Stomach smooth muscle (tissue), 2 donors: ENCODE results near the gene CAGE1.
"Not testable (repeated sequence)": the region's sequence is repeated elsewhere in the genome, so short reads cannot be mapped to it uniquely, and the experiment has no call there.

ENCODE experiments used
- H3K27ac ChIP-seq: one replicate; pipeline ENCODE4 v1.7.0; 2013; ENCODE audit warnings: mild to moderate bottlenecking, low read length, inconsistent platforms
- H3K27me3 ChIP-seq, 2 donors: one replicate each; pipeline ENCODE4 v1.7.0; 2013; ENCODE audit warnings: low read length in 2 of 2; ENCODE audit not compliant: insufficient read depth in 2 of 2, control insufficient read depth in 1 of 2
- H3K36me3 ChIP-seq, 2 donors: one replicate each; pipeline ENCODE4 v1.7.0; 2013; ENCODE audit warnings: low read length in 2 of 2; ENCODE audit not compliant: control insufficient read depth in 2 of 2, insufficient read depth in 2 of 2
- H3K4me1 ChIP-seq: one replicate; pipeline ENCODE4 v1.7.0; 2013; ENCODE audit warnings: low read length; ENCODE audit not compliant: control insufficient read depth, insufficient read depth
- H3K4me3 ChIP-seq, 2 donors: one replicate each; pipeline ENCODE4 v1.7.0; 2013; ENCODE audit warnings: low read length in 2 of 2
- H3K9ac ChIP-seq, 2 donors: one replicate each; pipeline ENCODE4 v1.7.0; 2013; ENCODE audit warnings: low read length in 2 of 2, mild to moderate bottlenecking in 1 of 2
- H3K9me3 ChIP-seq, 2 donors: one replicate each; pipeline ENCODE4 v1.7.0; 2013; ENCODE audit warnings: low read length in 2 of 2; ENCODE audit not compliant: control insufficient read depth in 2 of 2
- donor health status: healthy.
- donor health status: Pancreatic carcinoma.

The CAGE1 gene

GRCh38 chr6:7377961-7378360 is 11.6 kb downstream of the CAGE1 start:
- Histone ChIP-seq H3K9ac (no peak overlapping the region), H3K27me3 (no peaks in the 10 kb centered on the region), H3K36me3 (no peaks in the 10 kb centered on the region), H3K4me3 (no peak overlapping the region), H3K27ac (no peak overlapping the region), H3K9me3 (no peaks in the 10 kb centered on the region), H3K4me1 (no peaks in the 10 kb centered on the region)

GRCh38 chr6:7373739-7374138 is 15.8 kb downstream of the CAGE1 start:
- H3K27me3 ChIP-seq: no peaks in the 10 kb centered on the region
- H3K36me3 ChIP-seq: no peaks in the 10 kb centered on the region
- no peak overlapping the region for H3K27ac ChIP-seq
- H3K4me3 ChIP-seq: no peak overlapping the region
- H3K4me1 ChIP-seq: no peaks in the 10 kb centered on the region
- H3K9me3 ChIP-seq: no peaks in the 10 kb centered on the region
- no peak overlapping the region for H3K9ac ChIP-seq

- no peaks in the 10 kb centered on the region for H3K9me3 ChIP-seq
- no peaks in the 10 kb centered on the region for H3K36me3 ChIP-seq
- no peak overlapping the region for H3K27ac ChIP-seq
- peaks cover 2% of the 10 kb centered on the region in 2 donors for H3K27me3 ChIP-seq
- no peak overlapping the region for H3K9ac ChIP-seq
- no peak overlapping the region for H3K4me3 ChIP-seq
- H3K4me1 ChIP-seq: no peaks in the 10 kb centered on the region
Observed at GRCh38 chr6:7367408-7367807, 22.1 kb downstream of the CAGE1 start.

- not testable (repeated sequence) for H3K27me3 ChIP-seq, H3K4me3 ChIP-seq, H3K4me1 ChIP-seq, H3K9ac ChIP-seq, H3K9me3 ChIP-seq, H3K36me3 ChIP-seq, H3K27ac ChIP-seq
Observed at GRCh38 chr6:7351916-7352315, 37.6 kb downstream of the CAGE1 start.

- not testable (repeated sequence) for H3K27me3 ChIP-seq, H3K27ac ChIP-seq, H3K36me3 ChIP-seq, H3K9ac ChIP-seq, H3K9me3 ChIP-seq, H3K4me1 ChIP-seq, H3K4me3 ChIP-seq
Observed at GRCh38 chr6:7350591-7350990, 39.0 kb downstream of the CAGE1 start.

GRCh38 chr6:7347551-7347997 is 42.0 kb downstream of the CAGE1 start:
- H3K9me3 ChIP-seq, H3K27ac ChIP-seq, H3K4me3 ChIP-seq, H3K4me1 ChIP-seq, H3K27me3 ChIP-seq, H3K9ac ChIP-seq, H3K36me3 ChIP-seq: not testable (repeated sequence)

- H3K27ac ChIP-seq, H3K36me3 ChIP-seq, H3K9me3 ChIP-seq, H3K4me1 ChIP-seq, H3K4me3 ChIP-seq, H3K27me3 ChIP-seq, H3K9ac ChIP-seq: not testable (repeated sequence)
Observed at GRCh38 chr6:7344773-7345450, 44.6 kb downstream of the CAGE1 start.

- Histone ChIP-seq H3K9me3 (no peaks in the 10 kb centered on the region), H3K4me3 (no peak overlapping the region), H3K9ac (no peak overlapping the region), H3K36me3 (no peaks in the 10 kb centered on the region), H3K27ac (no peak overlapping the region), H3K4me1 (no peaks in the 10 kb centered on the region), H3K27me3 (peaks cover 0 to 7% of the 10 kb centered on the region in 2 donors)
Observed at GRCh38 chr6:7343546-7344475, 45.7 kb downstream of the CAGE1 start.

- peaks cover 0 to 6% of the 10 kb centered on the region in 2 donors for H3K27me3 ChIP-seq
- H3K36me3 ChIP-seq: no peaks in the 10 kb centered on the region
- H3K27ac ChIP-seq: no peak overlapping the region
- no peaks in the 10 kb centered on the region for H3K9me3 ChIP-seq
- H3K4me3 ChIP-seq: no peak overlapping the region
- no peaks in the 10 kb centered on the region for H3K4me1 ChIP-seq
- no peak overlapping the region for H3K9ac ChIP-seq
Observed at GRCh38 chr6:7341989-7342742, 47.4 kb downstream of the CAGE1 start.

GRCh38 chr6:7341271-7341670 is 48.3 kb downstream of the CAGE1 start:
- no peak overlapping the region for H3K9ac ChIP-seq
- H3K4me3 ChIP-seq: no peak overlapping the region
- H3K27me3 ChIP-seq: peaks cover 0 to 6% of the 10 kb centered on the region in 2 donors
- H3K4me1 ChIP-seq: no peaks in the 10 kb centered on the region
- no peaks in the 10 kb centered on the region for H3K36me3 ChIP-seq
- no peaks in the 10 kb centered on the region for H3K9me3 ChIP-seq
- H3K27ac ChIP-seq: no peak overlapping the region
